ENCODE results near the gene CYTH2.

CYTH2 gene

DNA sequence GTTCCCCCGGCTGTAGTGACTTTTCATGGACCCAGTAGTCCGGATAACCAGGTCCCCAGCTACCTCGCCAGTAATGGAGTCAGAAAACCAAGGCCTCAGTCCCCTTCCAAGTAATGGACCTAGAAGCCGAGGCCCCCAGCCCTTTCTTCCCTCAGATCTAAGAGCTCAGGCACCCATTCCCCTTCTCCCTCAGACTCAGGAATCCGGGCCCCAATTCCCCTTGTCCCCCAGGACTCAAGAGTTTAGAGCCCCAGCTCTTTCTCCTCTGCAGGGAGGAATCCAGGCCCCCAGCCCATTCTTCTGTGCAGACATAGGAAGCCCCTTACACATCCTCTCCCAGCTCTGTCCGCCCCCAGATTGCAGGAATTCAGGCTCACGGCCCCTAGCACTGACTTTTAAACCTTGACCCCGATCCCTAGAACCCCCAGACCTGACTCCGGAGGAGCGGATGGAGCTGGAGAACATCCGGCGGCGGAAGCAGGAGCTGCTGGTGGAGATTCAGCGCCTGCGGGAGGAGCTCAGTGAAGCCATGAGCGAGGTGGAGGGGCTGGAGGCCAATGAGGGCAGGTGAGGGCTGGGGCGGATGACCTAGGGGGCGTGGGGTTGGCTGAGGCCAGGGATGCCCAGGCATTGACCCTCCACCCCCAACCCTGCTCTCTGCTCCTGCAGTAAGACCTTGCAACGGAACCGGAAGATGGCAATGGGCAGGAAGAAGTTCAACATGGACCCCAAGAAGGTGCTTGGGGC, 938 bp downstream of the CYTH2 start:
- TF ChIP-seq EZH2phosphoT487 (IDR thresholded peaks at IDR 0.05; ENCODE audit: borderline replicate concordance): no peak
- TF ChIP-seq, protein P1, sequence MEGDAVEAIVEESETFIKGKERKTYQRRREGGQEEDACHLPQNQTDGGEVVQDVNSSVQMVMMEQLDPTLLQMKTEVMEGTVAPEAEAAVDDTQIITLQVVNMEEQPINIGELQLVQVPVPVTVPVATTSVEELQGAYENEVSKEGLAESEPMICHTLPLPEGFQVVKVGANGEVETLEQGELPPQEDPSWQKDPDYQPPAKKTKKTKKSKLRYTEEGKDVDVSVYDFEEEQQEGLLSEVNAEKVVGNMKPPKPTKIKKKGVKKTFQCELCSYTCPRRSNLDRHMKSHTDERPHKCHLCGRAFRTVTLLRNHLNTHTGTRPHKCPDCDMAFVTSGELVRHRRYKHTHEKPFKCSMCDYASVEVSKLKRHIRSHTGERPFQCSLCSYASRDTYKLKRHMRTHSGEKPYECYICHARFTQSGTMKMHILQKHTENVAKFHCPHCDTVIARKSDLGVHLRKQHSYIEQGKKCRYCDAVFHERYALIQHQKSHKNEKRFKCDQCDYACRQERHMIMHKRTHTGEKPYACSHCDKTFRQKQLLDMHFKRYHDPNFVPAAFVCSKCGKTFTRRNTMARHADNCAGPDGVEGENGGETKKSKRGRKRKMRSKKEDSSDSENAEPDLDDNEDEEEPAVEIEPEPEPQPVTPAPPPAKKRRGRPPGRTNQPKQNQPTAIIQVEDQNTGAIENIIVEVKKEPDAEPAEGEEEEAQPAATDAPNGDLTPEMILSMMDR (conservative IDR thresholded peaks at IDR 0.05; ENCODE audit: low read length): no peak
- Histone ChIP-seq H4K20me1 (ENCODE audit: insufficient read depth, low read length, poor library complexity, severe bottlenecking) (peaks cover 33% of the 10 kb centered on the region), H3F3A (ENCODE audit: low read depth) (no peaks in the 10 kb centered on the region), H3K4me1 (ENCODE audit: insufficient read depth, low read length, poor library complexity, severe bottlenecking) (peaks cover 18% of the 10 kb centered on the region), H3K79me2 (ENCODE audit: insufficient read depth, low read length) (peaks cover 41% of the 10 kb centered on the region), H3K9ac (ENCODE audit: low read depth, low read length, poor library complexity, severe bottlenecking) (peak overlapping the region; percentile 96), H3K4me2 (ENCODE audit: low read depth, low read length, poor library complexity, severe bottlenecking) (peak overlapping the region; percentile 98), H3K9me2 (replicated peaks; ENCODE audit: low read depth, low read length) (no peaks in the 10 kb centered on the region), H3K4me3 (ENCODE audit: low read length, poor library complexity, severe bottlenecking) (peak overlapping the region; percentile 90), H3K9me3 (ENCODE audit: insufficient read depth, low read depth, low read length) (no peaks in the 10 kb centered on the region), H3K36me3 (ENCODE audit: insufficient read depth, low read length) (peaks cover 43% of the 10 kb centered on the region; the same call in 1 of the 2 replicates), H2AFZ (ENCODE audit: low read length) (no peak overlapping the region), H3K27me3 (ENCODE audit: insufficient read depth, low read length, poor library complexity, severe bottlenecking) (no peaks in the 10 kb centered on the region)

GRCh38 chr19:48470856-48471255, 1.7 kb downstream of the CYTH2 start:
- no peaks in the 10 kb centered on the region for H3K9me2 ChIP-seq (replicated peaks; ENCODE audit: low read depth, low read length)
- TF ChIP-seq, protein P1 (conservative IDR thresholded peaks at IDR 0.05; ENCODE audit: low read length): no peak
- no peak for TF ChIP-seq EZH2phosphoT487 (IDR thresholded peaks at IDR 0.05; ENCODE audit: borderline replicate concordance)
- peaks cover 41% of the 10 kb centered on the region for H3K79me2 ChIP-seq (ENCODE audit: insufficient read depth, low read length)
- H3F3A ChIP-seq (ENCODE audit: low read depth): no peaks in the 10 kb centered on the region
- H3K27me3 ChIP-seq (ENCODE audit: insufficient read depth, low read length, poor library complexity, severe bottlenecking): no peaks in the 10 kb centered on the region
- H3K4me2 ChIP-seq (ENCODE audit: low read depth, low read length, poor library complexity, severe bottlenecking): peak overlapping the region; percentile 98
- peak overlapping the region; percentile 96 for H3K9ac ChIP-seq (ENCODE audit: low read depth, low read length, poor library complexity, severe bottlenecking)
- peak overlapping the region; percentile 90 for H3K4me3 ChIP-seq (ENCODE audit: low read length, poor library complexity, severe bottlenecking)
- peaks cover 18% of the 10 kb centered on the region for H3K4me1 ChIP-seq (ENCODE audit: insufficient read depth, low read length, poor library complexity, severe bottlenecking)
- peaks cover 33% of the 10 kb centered on the region for H4K20me1 ChIP-seq (ENCODE audit: insufficient read depth, low read length, poor library complexity, severe bottlenecking)
- no peak overlapping the region for H2AFZ ChIP-seq (ENCODE audit: low read length)
- H3K36me3 ChIP-seq (ENCODE audit: insufficient read depth, low read length): peaks cover 50% of the 10 kb centered on the region; the same call in 1 of the 2 replicates
- H3K9me3 ChIP-seq (ENCODE audit: insufficient read depth, low read depth, low read length): no peaks in the 10 kb centered on the region

DNA sequence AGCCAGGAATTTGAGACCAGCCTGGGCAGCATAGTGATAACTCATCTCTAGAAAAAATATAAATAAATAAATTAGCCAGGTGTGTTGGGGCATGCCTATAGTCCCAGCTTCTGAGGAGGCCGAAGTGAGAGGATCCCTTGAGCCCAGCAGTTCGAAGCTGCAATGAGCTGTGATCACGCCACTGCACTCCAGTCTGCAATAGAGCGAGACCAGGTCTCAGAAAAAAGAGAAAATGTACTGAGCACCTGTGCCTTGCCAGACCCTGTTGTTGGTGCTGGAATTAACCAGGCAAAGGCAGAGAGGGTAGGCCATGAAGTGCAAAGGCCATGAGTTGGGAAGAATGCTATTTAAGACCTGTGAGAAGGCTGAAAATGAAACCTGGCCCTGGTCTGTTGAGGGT, 2.7 kb downstream of the CYTH2 start:
- Histone ChIP-seq H3K27me3 (ENCODE audit: insufficient read depth, low read length, poor library complexity, severe bottlenecking) (no peaks in the 10 kb centered on the region), H3K9me2 (replicated peaks; ENCODE audit: low read depth, low read length) (no peaks in the 10 kb centered on the region), H3K79me2 (ENCODE audit: insufficient read depth, low read length) (peaks cover 41% of the 10 kb centered on the region), H3K4me3 (ENCODE audit: low read length, poor library complexity, severe bottlenecking) (no peak overlapping the region), H3K4me2 (ENCODE audit: low read depth, low read length, poor library complexity, severe bottlenecking) (no peak overlapping the region), H3F3A (ENCODE audit: low read depth) (no peaks in the 10 kb centered on the region), H3K9ac (ENCODE audit: low read depth, low read length, poor library complexity, severe bottlenecking) (no peak overlapping the region), H3K4me1 (ENCODE audit: insufficient read depth, low read length, poor library complexity, severe bottlenecking) (peaks cover 18% of the 10 kb centered on the region), H3K36me3 (ENCODE audit: insufficient read depth, low read length) (peaks cover 56% of the 10 kb centered on the region; the same call in 1 of the 2 replicates), H4K20me1 (ENCODE audit: insufficient read depth, low read length, poor library complexity, severe bottlenecking) (peaks cover 33% of the 10 kb centered on the region), H3K9me3 (ENCODE audit: insufficient read depth, low read depth, low read length) (no peaks in the 10 kb centered on the region), H2AFZ (ENCODE audit: low read length) (no peak overlapping the region)
- TF ChIP-seq EZH2phosphoT487 (IDR thresholded peaks at IDR 0.05; ENCODE audit: borderline replicate concordance): no peak
- TF ChIP-seq, protein P1 (conservative IDR thresholded peaks at IDR 0.05; ENCODE audit: low read length): no peak

Measured in Loucy (cell line).